Memory B cell (primary cell): ENCODE results near the gene PAF1.

Experiments
- ATAC-seq: fragments of 150-1000 bp; cut with Tn5 transposase; 2 replicates; pipeline ENCODE4 v1.10.0; 2021; ENCODE audit warnings: low read depth, mild to moderate bottlenecking, moderate library complexity
- DNase-seq, 2 donors: peaks; one replicate each; pipeline ENCODE4 v3.0.0; 2022; ENCODE audit warnings: low spot score in 2 of 2
- H3K27ac Mint-ChIP-seq: one replicate; pipeline ENCODE4 v1.8.0; 2022; ENCODE audit warnings: mild to moderate bottlenecking, moderate library complexity, mixed read lengths
- H3K27me3 Mint-ChIP-seq: one replicate; pipeline ENCODE4 v1.8.0; 2022; ENCODE audit warnings: mixed read lengths
- H3K36me3 Mint-ChIP-seq: one replicate; pipeline ENCODE4 v1.8.0; 2022; ENCODE audit warnings: mild to moderate bottlenecking, mixed read lengths
- H3K4me1 Mint-ChIP-seq: one replicate; pipeline ENCODE4 v1.8.0; 2022; ENCODE audit warnings: mixed read lengths
- H3K4me3 Mint-ChIP-seq: one replicate; pipeline ENCODE4 v1.8.0; 2022; ENCODE audit warnings: mild to moderate bottlenecking, moderate library complexity, mixed read lengths
- H3K9me3 Mint-ChIP-seq: one replicate; pipeline ENCODE4 v1.8.0; 2022; ENCODE audit warnings: mixed read lengths

Gene PAF1

GRCh38 chr19:39412100-39412866, 21.4 kb upstream of the PAF1 start, which contains the start of gene PLEKHG2:
TSS of gene PLEKHG2 (plus strand) at chr19:39412669. CDS start at chr19:39414087, 1,418 bp downstream.
- Mint-ChIP-seq H3K9me3 (no peaks in the 10 kb centered on the region), H3K36me3 (peaks cover 26% of the 10 kb centered on the region), H3K27ac (peak within 1 kb of the TSS; percentile 96), H3K4me1 (peaks cover 43% of the 10 kb centered on the region), H3K4me3 (peak within 1 kb of the TSS; percentile 100), H3K27me3 (no peaks in the 10 kb centered on the region)
- peak; percentile 100 for DNase-seq
- ATAC-seq = peak; percentile 54

GRCh38 chr19:39411832-39412099, 20.9 kb upstream of the PAF1 start:
- DNase-seq = peak; percentile 89 to 92
- peak overlapping the region; percentile 96 for H3K27ac Mint-ChIP-seq
- H3K4me3 Mint-ChIP-seq = peak overlapping the region; percentile 100
- H3K9me3 Mint-ChIP-seq = no peaks in the 10 kb centered on the region
- H3K36me3 Mint-ChIP-seq = peaks cover 28% of the 10 kb centered on the region
- peaks cover 43% of the 10 kb centered on the region for H3K4me1 Mint-ChIP-seq
- ATAC-seq = peak; percentile 25
- no peaks in the 10 kb centered on the region for H3K27me3 Mint-ChIP-seq

- DNase-seq (peak; percentile 36 to 59), ATAC-seq (no peak)
- H3K36me3 Mint-ChIP-seq = peaks cover 28% of the 10 kb centered on the region
- H3K4me1 Mint-ChIP-seq = peaks cover 44% of the 10 kb centered on the region
- peak overlapping the region; percentile 96 for H3K27ac Mint-ChIP-seq
- no peaks in the 10 kb centered on the region for H3K9me3 Mint-ChIP-seq
- no peaks in the 10 kb centered on the region for H3K27me3 Mint-ChIP-seq
- H3K4me3 Mint-ChIP-seq = peak overlapping the region; percentile 100
Measured at GRCh38 chr19:39411081-39411831, 20.4 kb upstream of the PAF1 start.

GRCh38 chr19:39410831-39411080, 19.9 kb upstream of the PAF1 start:
- ATAC-seq = no peak
- H3K4me3 Mint-ChIP-seq = peak overlapping the region; percentile 100
- peaks cover 46% of the 10 kb centered on the region for H3K4me1 Mint-ChIP-seq

GRCh38 chr19:39410017-39410830, 19.3 kb upstream of the PAF1 start:
- Mint-ChIP-seq H3K4me3 (peak overlapping the region; percentile 100), H3K36me3 (peaks cover 28% of the 10 kb centered on the region), H3K27me3 (no peaks in the 10 kb centered on the region), H3K27ac (peak overlapping the region; percentile 96), H3K9me3 (no peaks in the 10 kb centered on the region), H3K4me1 (peaks cover 46% of the 10 kb centered on the region)
- peak; percentile 84 to 85 for DNase-seq
- peak; percentile 31 for ATAC-seq

More at GRCh38 chr19:39410831-39411080, 19.9 kb upstream of the PAF1 start:
- no peak for DNase-seq
- Mint-ChIP-seq H3K36me3 (peaks cover 28% of the 10 kb centered on the region), H3K27me3 (no peaks in the 10 kb centered on the region), H3K27ac (peak overlapping the region; percentile 96), H3K9me3 (no peaks in the 10 kb centered on the region)

GRCh38 chr19:39409208-39410016, 18.5 kb upstream of the PAF1 start:
- Mint-ChIP-seq H3K4me1 (peaks cover 45% of the 10 kb centered on the region), H3K27me3 (no peaks in the 10 kb centered on the region), H3K27ac (peak overlapping the region; percentile 96), H3K9me3 (no peaks in the 10 kb centered on the region), H3K36me3 (peaks cover 26% of the 10 kb centered on the region), H3K4me3 (peak overlapping the region; percentile 100)
- peak; percentile 89 to 91 for DNase-seq
- ATAC-seq = peak; percentile 8

- Mint-ChIP-seq H3K4me1 (peaks cover 42% of the 10 kb centered on the region), H3K9me3 (no peaks in the 10 kb centered on the region), H3K27me3 (no peaks in the 10 kb centered on the region), H3K27ac (peak overlapping the region; percentile 96), H3K36me3 (peaks cover 23% of the 10 kb centered on the region), H3K4me3 (peak overlapping the region; percentile 85)
- ATAC-seq = no peak
- DNase-seq = peak; percentile 50 to 58
Measured at GRCh38 chr19:39408392-39409207, 17.7 kb upstream of the PAF1 start.

GRCh38 chr19:39407660-39408391, 16.9 kb upstream of the PAF1 start:
- Mint-ChIP-seq H3K36me3 (peaks cover 23% of the 10 kb centered on the region), H3K27me3 (no peaks in the 10 kb centered on the region), H3K4me3 (peak overlapping the region; percentile 85), H3K9me3 (no peaks in the 10 kb centered on the region), H3K4me1 (peaks cover 43% of the 10 kb centered on the region), H3K27ac (peak overlapping the region; percentile 96)
- ATAC-seq (peak; percentile 1), DNase-seq (peak; percentile 66 to 76)

GRCh38 chr19:39407410-39407659, 16.4 kb upstream of the PAF1 start:
- H3K36me3 Mint-ChIP-seq = peaks cover 23% of the 10 kb centered on the region
- H3K4me3 Mint-ChIP-seq = peak overlapping the region; percentile 85
- no peaks in the 10 kb centered on the region for H3K9me3 Mint-ChIP-seq
- ATAC-seq = no peak
- H3K4me1 Mint-ChIP-seq = peaks cover 47% of the 10 kb centered on the region
- H3K27me3 Mint-ChIP-seq = no peaks in the 10 kb centered on the region
- no peak for DNase-seq
- H3K27ac Mint-ChIP-seq = peak overlapping the region; percentile 96

GRCh38 chr19:39406656-39407409, 15.9 kb upstream of the PAF1 start, which contains the start of gene ZFP36:
TSS of gene ZFP36 (plus strand) at chr19:39406847. CDS start at chr19:39406905, 58 bp downstream.
- peaks cover 23% of the 10 kb centered on the region for H3K36me3 Mint-ChIP-seq
- no peaks in the 10 kb centered on the region for H3K9me3 Mint-ChIP-seq
- peaks cover 49% of the 10 kb centered on the region for H3K4me1 Mint-ChIP-seq
- no peaks in the 10 kb centered on the region for H3K27me3 Mint-ChIP-seq
- DNase-seq (peak; percentile 91 to 93), ATAC-seq (peak; percentile 19)
- peak within 1 kb of the TSS; percentile 96 for H3K4me3 Mint-ChIP-seq
- peak within 1 kb of the TSS; percentile 96 for H3K27ac Mint-ChIP-seq

- Mint-ChIP-seq H3K27ac (peak overlapping the region; percentile 96), H3K4me1 (peaks cover 49% of the 10 kb centered on the region), H3K27me3 (no peaks in the 10 kb centered on the region), H3K9me3 (no peaks in the 10 kb centered on the region), H3K4me3 (peak overlapping the region; percentile 85), H3K36me3 (peaks cover 19% of the 10 kb centered on the region)
- ATAC-seq (peak; percentile 9), DNase-seq (peak; percentile 83 to 84)
Measured at GRCh38 chr19:39405958-39406655, 15.2 kb upstream of the PAF1 start.
